PFSK-1 (cell line): ENCODE results near the gene RAB3IL1.

ENCODE experiments used
- FOXP2 ChIP-seq: optimal IDR thresholded peaks from 2 replicates; pipeline ENCODE3; 2011; ENCODE audit warnings: borderline replicate concordance, control low read depth, inconsistent platforms; ENCODE audit not compliant: insufficient read depth; ENCODE audit errors: extremely low read length, extremely low read depth
- POLR2AphosphoS5 ChIP-seq: IDR thresholded peaks from 2 replicates; pipeline ENCODE4 v1.6.1; 2012; ENCODE audit warnings: low read depth, mild to moderate bottlenecking, control low read depth, low read length, moderate library complexity
- REST ChIP-seq, 2 experiments: IDR thresholded peaks; 2 replicates each; pipeline versions ENCODE4 v1.6.1 to v1.8.0; 2011 to 2012; ENCODE audit warnings: low read depth in 2 of 2, low read length in 2 of 2, control low read depth in 1 of 2, inconsistent platforms in 1 of 2, mild to moderate bottlenecking in 1 of 2, moderate library complexity in 1 of 2; ENCODE audit not compliant: insufficient read depth in 1 of 2
- SIN3A ChIP-seq: IDR thresholded peaks from 2 replicates; pipeline ENCODE4 v1.6.1; 2012; ENCODE audit warnings: mild to moderate bottlenecking, low read length, moderate library complexity, borderline replicate concordance; ENCODE audit not compliant: insufficient read depth
- TAF1 ChIP-seq: IDR thresholded peaks from 2 replicates; pipeline ENCODE4 v1.6.1; 2012; ENCODE audit warnings: low read length, control low read depth, borderline replicate concordance; ENCODE audit not compliant: insufficient read depth

Gene RAB3IL1

GRCh38 chr11:61927501-61927900, 10.1 kb upstream of the RAB3IL1 start:
- TF ChIP-seq TAF1: no peak
- no peak for TF ChIP-seq REST (IDR thresholded peaks at IDR 0.05; ENCODE audit: insufficient read depth in 1 of 2, low read depth in 2 of 2, low read length in 2 of 2)
- no peak for TF ChIP-seq POLR2AphosphoS5
- TF ChIP-seq SIN3A: no peak
- TF ChIP-seq FOXP2: no peak

- no peak for TF ChIP-seq TAF1
- no peak for TF ChIP-seq FOXP2
- no peak for TF ChIP-seq REST (IDR thresholded peaks at IDR 0.05; ENCODE audit: insufficient read depth in 1 of 2, low read depth in 2 of 2, low read length in 2 of 2)
- TF ChIP-seq POLR2AphosphoS5: no peak
- no peak for TF ChIP-seq SIN3A
These were observed 8.9 kb upstream of the RAB3IL1 start for GRCh38 chr11:61926235-61926634.

- TF ChIP-seq FOXP2 (no peak), SIN3A (no peak), REST (IDR thresholded peaks at IDR 0.05; ENCODE audit: insufficient read depth in 1 of 2, low read depth in 2 of 2, low read length in 2 of 2) (no peak), POLR2AphosphoS5 (no peak), TAF1 (no peak)
These were observed 8.4 kb upstream of the RAB3IL1 start for GRCh38 chr11:61925736-61926135.

GRCh38 chr11:61924064-61924455, 6.7 kb upstream of the RAB3IL1 start:
- TF ChIP-seq REST (IDR thresholded peaks at IDR 0.05; ENCODE audit: insufficient read depth in 1 of 2, low read depth in 2 of 2, low read length in 2 of 2) (no peak), FOXP2 (no peak), POLR2AphosphoS5 (no peak), SIN3A (no peak), TAF1 (no peak)

- TF ChIP-seq FOXP2 (peak; percentile 17), TAF1 (no peak), POLR2AphosphoS5 (no peak), SIN3A (peak; percentile 58; the same call in 1 of the 2 replicates), REST (IDR thresholded peaks at IDR 0.05; ENCODE audit: insufficient read depth in 1 of 2, low read depth in 2 of 2, low read length in 2 of 2) (peak; percentile 61 to 80; a peak in 3 of 4 replicates)
These were observed 6.0 kb upstream of the RAB3IL1 start for GRCh38 chr11:61923166-61924063.
